Measurements from ENCODE around the gene DDI1.
"Not testable (repeated sequence)": the region's sequence is repeated elsewhere in the genome, so short reads cannot be mapped to it uniquely, and the experiment has no call there.

Gene DDI1

GRCh38 chr11:104043142-104043541 is 6.7 kb downstream of the DDI1 start:
- no peak for DNase-seq

DNA sequence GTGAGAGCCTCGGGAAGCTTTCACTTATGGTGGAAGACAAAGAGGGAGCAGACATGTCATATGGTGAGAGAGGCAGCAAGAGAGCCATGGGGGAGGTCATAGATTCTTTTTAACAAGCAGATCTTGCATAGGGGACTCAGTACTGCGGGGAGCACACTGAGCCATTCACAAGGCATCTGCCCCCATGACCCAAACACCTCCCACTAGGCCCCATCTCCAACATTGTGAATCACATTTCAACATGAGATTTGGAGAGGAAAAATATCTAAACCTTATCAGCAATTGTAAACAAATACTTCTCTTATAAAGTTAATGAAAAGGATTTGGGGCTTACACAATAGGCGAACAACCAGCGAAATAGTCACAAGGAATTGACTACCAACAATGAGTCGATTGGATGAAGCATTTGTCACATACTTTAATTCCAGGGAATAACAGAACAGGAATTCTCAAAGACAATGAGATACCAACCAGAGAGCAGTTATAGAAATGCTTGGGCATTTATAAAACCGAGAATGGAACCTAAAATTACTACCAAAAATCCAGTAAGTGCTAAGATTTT is 7.3 kb downstream of the DDI1 start:
- no peak for DNase-seq

- no peak for DNase-seq
Measured at GRCh38 chr11:104046331-104046730, 9.9 kb downstream of the DDI1 start.

GRCh38 chr11:104046858-104047257 is 10.4 kb downstream of the DDI1 start:
- not testable (repeated sequence) for DNase-seq

GRCh38 chr11:104049116-104049515 is 12.7 kb downstream of the DDI1 start:
- DNase-seq: no peak

DNA sequence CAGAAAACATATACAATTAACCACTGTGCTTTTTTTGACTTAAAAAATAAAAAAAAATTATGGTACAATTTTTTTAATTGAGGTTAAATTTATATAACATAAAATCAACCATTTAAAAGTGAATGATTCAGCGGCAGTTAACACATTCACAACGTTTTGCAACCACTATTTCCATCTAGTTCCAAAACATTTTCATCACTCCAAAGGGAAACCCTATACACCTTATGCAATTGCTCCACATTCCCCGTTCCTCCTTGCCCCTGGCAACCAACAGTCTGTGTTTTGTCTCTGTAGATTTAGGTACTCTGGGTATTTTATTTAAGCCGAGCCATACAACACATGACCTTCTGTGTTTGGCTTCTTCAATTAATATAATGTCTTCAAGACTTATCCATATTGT is 15.3 kb downstream of the DDI1 start:
- no peak for DNase-seq

GRCh38 chr11:104053743-104054478 is 17.5 kb downstream of the DDI1 start:
- no peak for DNase-seq

DNA sequence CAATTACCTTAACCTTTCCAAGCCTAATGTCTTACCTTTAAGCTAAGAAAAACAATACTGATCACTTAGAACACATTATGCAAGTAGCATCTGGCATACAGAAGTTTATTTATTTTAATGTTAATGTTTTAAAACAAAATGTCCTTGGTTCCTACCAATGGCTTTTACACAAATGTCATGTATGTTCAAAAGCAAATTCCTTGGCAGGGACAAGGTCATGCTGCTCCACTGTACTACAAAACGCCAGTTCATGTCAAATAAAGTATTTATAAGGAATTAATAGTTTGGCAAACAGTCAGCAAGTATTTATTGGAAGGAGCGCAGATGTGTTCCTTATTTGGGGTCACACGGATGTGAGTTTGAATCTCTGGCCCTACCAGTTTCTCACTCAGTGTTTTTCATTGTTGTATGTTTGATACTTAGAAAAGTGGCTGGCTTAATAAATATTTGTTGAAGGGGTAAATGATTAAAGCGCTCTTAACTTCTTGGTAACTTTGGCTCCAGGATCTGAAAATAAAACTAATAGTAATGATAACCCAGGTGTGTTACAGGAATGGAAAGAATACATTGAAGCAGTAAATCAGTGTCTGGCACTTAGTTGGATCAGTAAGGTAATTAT is 18.6 kb downstream of the DDI1 start:
- no peak for DNase-seq

DNA sequence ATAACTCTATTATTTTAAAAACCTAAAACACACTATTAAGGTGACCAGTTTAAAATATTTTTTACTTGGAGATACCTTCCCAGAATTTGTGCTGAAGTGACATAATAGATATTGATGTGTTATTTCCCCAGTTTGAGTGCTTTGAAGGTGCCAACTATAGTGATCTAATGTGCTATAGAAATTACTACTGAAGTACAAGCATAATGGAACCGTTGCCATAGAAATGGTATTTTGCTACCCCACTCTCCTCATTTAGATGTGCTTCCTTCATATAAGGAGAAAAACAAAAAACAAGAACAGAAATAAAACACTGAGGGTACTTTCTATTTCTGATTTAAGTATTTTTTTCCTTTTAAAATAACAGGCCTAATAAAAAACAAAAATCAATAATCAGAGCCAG is 19.2 kb downstream of the DDI1 start:
- no peak for DNase-seq

DNA sequence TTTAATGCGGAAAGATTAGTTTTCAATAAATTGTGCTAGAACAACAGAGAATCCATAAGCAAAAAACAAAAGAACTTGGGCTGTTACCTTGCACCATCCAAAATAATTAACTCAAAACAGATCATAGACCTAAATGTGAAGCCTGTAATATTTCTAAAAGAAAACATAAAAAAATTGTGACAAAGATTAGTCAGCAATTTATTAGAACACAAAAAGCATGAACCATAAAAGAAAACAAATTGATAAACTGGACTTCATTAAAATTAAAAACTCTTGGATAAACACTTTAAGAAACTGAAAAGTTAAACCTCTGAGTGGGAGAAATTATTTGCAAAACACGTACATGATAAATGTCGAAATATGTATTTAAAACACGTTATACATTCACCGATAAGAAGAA is 21.5 kb downstream of the DDI1 start:
- no peak for DNase-seq

- DNase-seq: no peak
Measured at GRCh38 chr11:104058680-104059079, 22.2 kb downstream of the DDI1 start.

DNA sequence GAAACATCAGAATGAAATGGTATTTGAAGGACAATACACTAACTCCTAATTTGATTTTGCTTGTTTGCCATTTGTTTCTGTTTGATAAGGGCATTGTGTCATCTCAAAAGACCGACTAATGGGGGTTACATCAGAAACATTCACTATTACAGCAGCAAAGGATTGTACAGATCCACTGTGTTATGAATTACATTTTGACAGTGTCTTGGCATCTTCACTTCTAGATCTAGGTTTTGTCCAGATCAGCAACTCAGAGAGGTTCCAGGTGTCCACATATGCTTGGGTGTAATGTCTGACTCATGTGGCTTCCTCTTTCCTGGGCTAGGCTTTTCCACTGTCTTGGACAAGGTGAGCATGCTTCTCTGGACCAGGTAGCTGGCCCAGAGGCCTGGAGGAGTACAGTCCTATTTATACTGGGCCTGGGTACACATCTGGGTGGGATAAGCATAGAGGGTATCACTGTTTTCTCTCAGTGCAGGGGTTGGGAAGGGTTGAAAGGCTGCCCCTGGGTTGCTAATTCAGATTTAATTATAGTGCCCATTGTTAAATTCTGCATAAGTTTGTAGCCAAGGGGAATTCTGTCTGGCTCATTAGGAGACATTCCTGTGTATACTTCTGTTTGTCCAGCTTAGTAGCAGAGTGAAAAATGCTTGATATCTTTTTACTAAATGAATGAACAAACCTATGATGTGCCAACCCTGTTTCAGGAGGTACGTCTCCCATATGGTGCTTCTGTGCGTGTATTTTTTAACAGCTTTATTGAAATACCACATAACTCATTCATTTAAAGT is 23.8 kb downstream of the DDI1 start:
- no peak for DNase-seq

- DNase-seq: no peak
Measured at GRCh38 chr11:104060820-104061219, 24.4 kb downstream of the DDI1 start.

DNA sequence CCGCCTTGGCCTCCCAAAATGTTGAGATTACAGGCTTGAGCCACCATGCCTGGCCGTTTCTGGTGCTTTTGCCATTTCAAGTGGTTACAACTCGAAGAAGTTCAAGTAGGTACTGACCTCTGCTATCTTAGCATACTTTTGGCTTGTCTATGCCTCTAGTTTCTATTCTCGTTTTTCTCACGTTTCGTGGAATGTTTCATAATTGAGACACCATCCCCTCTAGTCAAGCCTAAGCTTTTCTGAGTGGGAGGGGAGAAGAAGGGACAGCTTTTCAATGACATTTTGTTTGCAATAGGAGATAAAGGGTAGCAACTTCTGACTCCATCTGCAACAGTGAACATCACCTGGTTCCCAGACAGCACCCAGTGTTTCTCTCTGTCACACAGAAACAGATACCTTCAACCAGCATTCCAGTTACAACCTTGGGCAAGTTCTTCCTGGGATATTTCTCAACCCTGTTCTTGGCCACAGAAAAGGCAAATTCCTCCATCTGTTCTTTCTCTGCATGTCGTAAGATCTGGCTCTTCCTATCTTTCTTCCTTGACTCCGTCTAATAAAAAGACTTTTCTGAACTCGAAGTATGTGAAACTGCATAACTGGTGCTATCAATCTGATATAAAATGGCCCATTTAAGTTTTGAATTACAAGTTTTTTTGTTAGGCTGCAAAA is 25.5 kb downstream of the DDI1 start:
- DNase-seq: no peak

- DNase-seq: no peak
Measured at GRCh38 chr11:104064034-104064630, 27.7 kb downstream of the DDI1 start.

- DNase-seq: no peak
Measured at GRCh38 chr11:104067534-104067933, 31.1 kb downstream of the DDI1 start.

DNA sequence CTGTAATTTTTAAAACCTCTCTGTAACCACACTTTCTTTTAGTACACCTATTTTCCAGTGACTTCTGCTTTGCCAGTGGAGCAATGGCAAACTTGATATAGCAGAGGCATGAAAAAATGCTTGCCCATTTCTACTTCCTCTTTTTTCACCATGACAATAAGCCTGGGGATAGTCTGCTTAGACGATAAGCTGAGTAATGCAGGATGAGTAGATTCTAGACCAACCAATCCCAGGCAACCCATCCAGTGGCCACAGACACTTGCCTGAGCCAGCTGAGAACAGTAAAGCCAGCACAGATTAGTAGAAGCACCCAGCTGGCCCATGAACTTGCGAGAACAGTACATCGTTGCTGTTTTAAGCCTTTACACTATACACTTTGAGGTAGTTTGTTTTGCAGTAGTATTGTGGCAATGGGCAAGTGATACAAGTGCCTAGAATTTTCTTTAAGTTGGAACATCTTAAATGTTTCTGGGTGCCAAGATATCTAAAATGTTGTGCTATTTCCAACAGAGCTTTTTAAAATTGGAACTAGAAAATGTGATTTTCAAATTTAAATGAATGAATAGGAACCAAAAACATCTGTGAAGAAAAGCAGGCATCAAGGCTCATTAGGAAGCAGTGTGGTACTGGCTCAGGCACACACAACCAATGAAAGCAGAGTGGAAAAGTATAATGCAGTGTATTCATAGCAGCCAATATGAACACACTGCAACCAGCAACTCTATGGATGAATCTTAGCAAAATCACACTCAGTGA is 37.7 kb downstream of the DDI1 start:
- peak in 1 of 2 donors; percentile 44 for DNase-seq

- DNase-seq: no peak
Measured at GRCh38 chr11:104075091-104075490, 38.7 kb downstream of the DDI1 start.

- no peak for DNase-seq
Measured at GRCh38 chr11:104075706-104076105, 39.3 kb downstream of the DDI1 start.

- no peak for DNase-seq
Measured at GRCh38 chr11:104076455-104076854, 40.0 kb downstream of the DDI1 start.

GRCh38 chr11:104078245-104078644 is 41.8 kb downstream of the DDI1 start:
- DNase-seq: no peak

- DNase-seq: no peak
Measured at GRCh38 chr11:104078995-104079394, 42.6 kb downstream of the DDI1 start.

Measured in CD4-positive, alpha-beta T cell treated with Interleukin-4 for 1 hour (primary cell).